BJ (cell line): ENCODE results near the gene WASF2. TPM values are rescaled to one million over a fixed set of nuclear protein-coding genes. Genes with fewer than 3 reads are reported as not detected.
A peak's percentile ranks its signal among the peaks of the same experiment; 100 is the strongest.

Source experiments
- CTCF ChIA-PET: fragments of 350-600 bp; formaldehyde crosslinking; extraction: SDS; loops from one replicate; lab custom pipeline; 2021; ENCODE audit warnings: antibody characterized with exemption, inconsistent platforms; lab: Yijun Ruan, JAX
- POLR2A ChIA-PET: fragments of 300-600 bp; sonication (Branson Sonifier 250); formaldehyde crosslinking; extraction: SDS; loops from one replicate; lab custom pipeline; 2021; ENCODE audit warnings: antibody characterized with exemption; lab: Charles Lee
- DNase-seq: peaks from one replicate; pipeline ENCODE4 v3.0.0-alpha.2; 2011; ENCODE audit warnings: low read depth
- H3K27me3 ChIP-seq: 2 replicates; pipeline ENCODE4 v1.6.0; 2011; ENCODE audit warnings: low read length; ENCODE audit not compliant: control insufficient read depth, insufficient read depth
- H3K36me3 ChIP-seq: 2 replicates; pipeline ENCODE4 v1.5.1; 2011; ENCODE audit warnings: low read length; ENCODE audit not compliant: control insufficient read depth, insufficient read depth
- H3K4me3 ChIP-seq: 2 replicates; pipeline ENCODE4 v1.5.1; 2011; ENCODE audit warnings: low read depth, mild to moderate bottlenecking, control low read depth, low read length
- CTCF ChIP-seq: IDR thresholded peaks from 2 replicates; pipeline ENCODE4 v1.5.1; 2011; ENCODE audit warnings: low read depth, mild to moderate bottlenecking, control low read depth, inconsistent platforms, low read length, moderate library complexity; ENCODE audit not compliant: insufficient read depth
- polyA plus RNA-seq: library from polyadenylated mRNA; depleted of rRNA; stranded (reverse); fragments of >200 nt; gene quantifications from 2 replicates; pipeline ENCODE4 v1.2.3, GENCODE V29; 2011

Gene WASF2
- polyA plus RNA-seq, 1 experiment: 56.5 TPM

- DNase-seq: no peak
- POLR2A ChIA-PET: no interaction called here
- no peak overlapping the region for H3K4me3 ChIP-seq
- no peak for TF ChIP-seq CTCF
- H3K36me3 ChIP-seq: peaks cover 6% of the 10 kb centered on the region
- H3K27me3 ChIP-seq: no peaks in the 10 kb centered on the region
- CTCF ChIA-PET: interaction anchor here (3.4 kb wide), 1 partner anchor 13 kb away, joined by 11 read pairs; no protein-coding TSS in a partner anchor
Observed at GRCh38 chr1:27423709-27424108, 66.3 kb downstream of the WASF2 start.

GRCh38 chr1:27418326-27419185 lies 71.4 kb downstream of the WASF2 start:
- DNase-seq: peak; percentile 79
- ChIA-PET POLR2A (interaction anchor here (0.9 kb wide), 1 partner anchor 18 kb away, joined by 6 read pairs; no protein-coding TSS in a partner anchor), CTCF (interaction anchor here (0.6 to 2.4 kb wide), 7 partner anchors 10 to 244 kb away, joined by 3 to 8 read pairs (median 4); no protein-coding TSS in a partner anchor)
- Histone ChIP-seq H3K36me3 (peaks cover 14% of the 10 kb centered on the region), H3K4me3 (no peak overlapping the region), H3K27me3 (no peaks in the 10 kb centered on the region)
- TF ChIP-seq CTCF: no peak

- CTCF ChIA-PET: interaction anchor here (0.6 to 2.4 kb wide), 3 partner anchors 80 to 189 kb away, joined by 4 to 8 read pairs (median 4); no protein-coding TSS in a partner anchor
- no peaks in the 10 kb centered on the region for H3K27me3 ChIP-seq
- H3K36me3 ChIP-seq: peaks cover 18% of the 10 kb centered on the region
- POLR2A ChIA-PET: no interaction called here
- DNase-seq: no peak
- H3K4me3 ChIP-seq: no peak overlapping the region
- TF ChIP-seq CTCF: no peak
Observed at GRCh38 chr1:27417713-27418112, 72.3 kb downstream of the WASF2 start.

- peak; percentile 80 for TF ChIP-seq CTCF
- ChIA-PET CTCF (interaction anchor here (0.5 to 4.8 kb wide), 26 partner anchors 8 to 193 kb away, joined by 3 to 32 read pairs (median 4); partner anchors contain the start of gene MAP3K6), POLR2A (interaction anchor here (0.6 kb wide), 1 partner anchor 53 kb away, joined by 3 read pairs; no protein-coding TSS in a partner anchor)
- Histone ChIP-seq H3K36me3 (peaks cover 20% of the 10 kb centered on the region), H3K4me3 (no peak overlapping the region), H3K27me3 (no peaks in the 10 kb centered on the region)
- no peak for DNase-seq
Observed at GRCh38 chr1:27416387-27417111, 73.4 kb downstream of the WASF2 start.

- H3K4me3 ChIP-seq: no peak overlapping the region
- POLR2A ChIA-PET: no interaction called here
- DNase-seq: no peak
- CTCF ChIA-PET: interaction anchor here (1.2 to 4.8 kb wide), 8 partner anchors 9 to 193 kb away, joined by 3 to 32 read pairs (median 8); no protein-coding TSS in a partner anchor
- no peaks in the 10 kb centered on the region for H3K27me3 ChIP-seq
- TF ChIP-seq CTCF: no peak
- H3K36me3 ChIP-seq: peaks cover 29% of the 10 kb centered on the region
Observed at GRCh38 chr1:27414091-27414490, 75.9 kb downstream of the WASF2 start.
